Measurements from ENCODE around the gene TICRR.

GRCh38 chr15:89640245-89640644 lies 65.0 kb downstream of the TICRR start:
- no peak for TF ChIP-seq CTCF (IDR thresholded peaks at IDR 0.05)
- TF ChIP-seq USF2 (IDR thresholded peaks at IDR 0.05), result no peak
- no peak for TF ChIP-seq CBX8 (IDR thresholded peaks at IDR 0.05)
- no peak for TF ChIP-seq SMC3 (IDR thresholded peaks at IDR 0.05)
- TF ChIP-seq BCL3 (IDR thresholded peaks at IDR 0.05), result no peak
- TF ChIP-seq MYC (IDR thresholded peaks at IDR 0.05; ENCODE audit: borderline replicate concordance, low read length), result no peak
- no peak for TF ChIP-seq EP300 (IDR thresholded peaks at IDR 0.05)
- TF ChIP-seq MAX (IDR thresholded peaks at IDR 0.05), result no peak
- no peak for TF ChIP-seq POLR2A (IDR thresholded peaks at IDR 0.05; ENCODE audit: low read length)
- no peak for TF ChIP-seq ESRRA (IDR thresholded peaks at IDR 0.05; ENCODE audit: borderline replicate concordance, low read length)
- no peak for TF ChIP-seq BHLHE40 (IDR thresholded peaks at IDR 0.05; ENCODE audit: low read depth, low read length)
- no peak for TF ChIP-seq JUN (IDR thresholded peaks at IDR 0.05)
- no peak for TF ChIP-seq ELK1 (IDR thresholded peaks at IDR 0.05; ENCODE audit: low read depth, low read length)
- no peak for TF ChIP-seq CHD4 (IDR thresholded peaks at IDR 0.05; ENCODE audit: borderline replicate concordance)
